GM21529 (cell line): ENCODE data around the gene ABI3.
A peak's percentile ranks its signal among the peaks of the same experiment; 100 is the strongest.

Experiments
- ATAC-seq: cut with Tn5 transposase; IDR thresholded peaks from one replicate; pipeline ENCODE4 v1.9.1; 2021; ENCODE audit not compliant: unreplicated experiment

The ABI3 gene

GRCh38 chr17:49224198-49224996, 13.9 kb downstream of the ABI3 start:
- no peak for ATAC-seq

GRCh38 chr17:49224997-49225337, 14.5 kb downstream of the ABI3 start:
- no peak for ATAC-seq

- no peak for ATAC-seq
These were observed 15.2 kb downstream of the ABI3 start for GRCh38 chr17:49225554-49226236.

GRCh38 chr17:49226771-49227435, 16.4 kb downstream of the ABI3 start:
- no peak for ATAC-seq

- ATAC-seq, result no peak
These were observed 17.1 kb downstream of the ABI3 start for GRCh38 chr17:49227436-49228261.

- no peak for ATAC-seq
These were observed 18.7 kb downstream of the ABI3 start for GRCh38 chr17:49229076-49229804.

- no peak for ATAC-seq
These were observed 19.5 kb downstream of the ABI3 start for GRCh38 chr17:49229805-49230600.

- peak; percentile 90 for ATAC-seq
These were observed 20.4 kb downstream of the ABI3 start, which contains the start of gene PHOSPHO1 for GRCh38 chr17:49230636-49231562. Gene PHOSPHO1 (minus strand): TSS chr17:49230787. CDS start chr17:49226691, 4,096 bp downstream.

GRCh38 chr17:49231563-49231894, 21.0 kb downstream of the ABI3 start:
- ATAC-seq, result no peak

- no peak for ATAC-seq
These were observed 24.1 kb downstream of the ABI3 start for GRCh38 chr17:49234509-49235080.

GRCh38 chr17:49235896-49236295, 25.4 kb downstream of the ABI3 start:
- no peak for ATAC-seq

GRCh38 chr17:49239963-49240362, 29.5 kb downstream of the ABI3 start:
- no peak for ATAC-seq

- ATAC-seq, result no peak
These were observed 30.1 kb downstream of the ABI3 start for GRCh38 chr17:49240619-49241018.

- no peak for ATAC-seq
These were observed 30.5 kb downstream of the ABI3 start for GRCh38 chr17:49241040-49241439.

GRCh38 chr17:49241692-49242397, 31.3 kb downstream of the ABI3 start:
- no peak for ATAC-seq

- no peak for ATAC-seq
These were observed 32.3 kb downstream of the ABI3 start for GRCh38 chr17:49242813-49243212.

GRCh38 chr17:49244839-49245238, 34.3 kb downstream of the ABI3 start:
- ATAC-seq, result no peak

GRCh38 chr17:49247944-49248343, 37.4 kb downstream of the ABI3 start:
- ATAC-seq, result no peak
